ENCODE results near the gene MTHFD1L. TPM values are rescaled to one million over a fixed set of nuclear protein-coding genes. Genes with fewer than 3 reads are reported as not detected.

MTHFD1L gene
- total RNA-seq, 2 donors from 2014 or later: 4.1 to 12.2 TPM

GRCh38 chr6:150905769-150906168, 40.3 kb downstream of the MTHFD1L start:
- DNase-seq (ENCODE audit: low spot score): no peak
- no peak overlapping the region for H3K4me3 ChIP-seq
- no peaks in the 10 kb centered on the region for H3K27me3 ChIP-seq
- no peaks in the 10 kb centered on the region for H3K9me3 ChIP-seq
- no peak for TF ChIP-seq CTCF (IDR thresholded peaks at IDR 0.05)
- no peaks in the 10 kb centered on the region for H3K36me3 ChIP-seq
- no peak overlapping the region for H3K27ac ChIP-seq
- H3K4me1 ChIP-seq: no peaks in the 10 kb centered on the region

GRCh38 chr6:150906641-150907326, 41.3 kb downstream of the MTHFD1L start:
- DNase-seq (ENCODE audit: low spot score): peak; percentile 54
- peak overlapping the region; percentile 12 to 30 for H3K27ac ChIP-seq
- no peak for TF ChIP-seq CTCF (IDR thresholded peaks at IDR 0.05)
- no peaks in the 10 kb centered on the region for H3K36me3 ChIP-seq
- H3K4me1 ChIP-seq: no peaks in the 10 kb centered on the region
- no peak overlapping the region for H3K4me3 ChIP-seq
- no peaks in the 10 kb centered on the region for H3K27me3 ChIP-seq
- H3K9me3 ChIP-seq: no peaks in the 10 kb centered on the region

GRCh38 chr6:150907383-150907782, 41.9 kb downstream of the MTHFD1L start:
- peak overlapping the region; percentile 12 to 30 for H3K27ac ChIP-seq
- H3K9me3 ChIP-seq: no peaks in the 10 kb centered on the region
- H3K4me1 ChIP-seq: no peaks in the 10 kb centered on the region
- no peak overlapping the region for H3K4me3 ChIP-seq
- DNase-seq (ENCODE audit: low spot score): peak; percentile 56
- H3K36me3 ChIP-seq: no peaks in the 10 kb centered on the region
- no peaks in the 10 kb centered on the region for H3K27me3 ChIP-seq
- TF ChIP-seq CTCF (IDR thresholded peaks at IDR 0.05): no peak

DNA sequence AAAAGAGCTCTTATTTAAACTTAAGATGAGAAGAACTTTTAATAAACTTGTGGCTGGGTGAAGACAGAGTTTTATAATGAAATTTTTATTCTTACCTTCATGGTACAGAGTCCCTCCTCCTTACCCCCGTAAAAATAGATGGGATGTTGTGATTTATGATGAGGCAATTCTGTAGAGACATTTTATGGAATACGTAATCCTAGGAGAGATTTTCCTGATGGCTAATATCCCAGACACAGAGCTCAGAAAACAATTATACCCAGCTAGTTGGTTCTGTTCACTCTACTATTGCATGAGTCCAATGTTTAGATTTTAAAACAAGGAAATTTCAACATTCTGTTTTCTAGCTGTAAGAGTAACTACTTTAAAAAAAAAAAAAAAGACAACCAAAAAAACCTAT, 43.4 kb downstream of the MTHFD1L start:
- Histone ChIP-seq H3K4me1 (no peaks in the 10 kb centered on the region), H3K9me3 (no peaks in the 10 kb centered on the region), H3K36me3 (no peaks in the 10 kb centered on the region), H3K27me3 (no peaks in the 10 kb centered on the region), H3K4me3 (no peak overlapping the region), H3K27ac (no peak overlapping the region)
- DNase-seq (ENCODE audit: low spot score): no peak
- no peak for TF ChIP-seq CTCF (IDR thresholded peaks at IDR 0.05)

GRCh38 chr6:150910561-150910960, 45.1 kb downstream of the MTHFD1L start:
- Histone ChIP-seq H3K4me3 (no peak overlapping the region), H3K9me3 (no peaks in the 10 kb centered on the region), H3K27ac (no peak overlapping the region), H3K4me1 (no peaks in the 10 kb centered on the region), H3K36me3 (no peaks in the 10 kb centered on the region), H3K27me3 (no peaks in the 10 kb centered on the region)
- no peak for DNase-seq (ENCODE audit: low spot score)
- no peak for TF ChIP-seq CTCF (IDR thresholded peaks at IDR 0.05)

DNA sequence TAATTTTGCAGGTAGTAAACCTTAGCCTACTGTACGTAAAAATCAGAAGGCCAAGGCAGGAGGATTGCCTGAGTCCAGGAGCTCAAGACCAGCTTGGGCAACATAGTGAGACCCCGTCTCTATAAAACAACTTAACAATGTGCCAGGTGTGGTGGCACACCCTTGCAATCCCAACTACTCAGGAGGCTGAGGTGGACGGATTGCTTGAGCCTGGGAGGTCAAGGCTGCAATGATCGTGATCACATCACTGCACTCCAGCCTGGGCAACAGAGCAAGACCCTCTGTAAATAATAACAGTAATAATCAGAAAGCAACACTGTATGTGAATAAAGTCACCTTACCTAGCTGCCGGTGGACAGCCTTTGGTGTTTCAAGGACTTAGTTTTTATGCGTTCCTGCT, 48.9 kb downstream of the MTHFD1L start:
- Histone ChIP-seq H3K27ac (no peak overlapping the region), H3K9me3 (no peaks in the 10 kb centered on the region), H3K36me3 (no peaks in the 10 kb centered on the region), H3K27me3 (no peaks in the 10 kb centered on the region), H3K4me1 (no peaks in the 10 kb centered on the region), H3K4me3 (no peak overlapping the region)
- no peak for TF ChIP-seq CTCF (IDR thresholded peaks at IDR 0.05)
- DNase-seq (ENCODE audit: low spot score): peak; percentile 36

Data from right atrium auricular region (tissue), 2 donors.